ENCODE results near the gene MMP3. TPM values are rescaled to one million over a fixed set of nuclear protein-coding genes. Genes with fewer than 3 reads are reported as not detected.

The MMP3 gene
- total RNA-seq, 1 donor from 2014 or later, result not detected

- Histone ChIP-seq H3K36me3 (no peaks in the 10 kb centered on the region), H3K9me3 (no peaks in the 10 kb centered on the region), H3K27ac (no peak overlapping the region), H3K27me3 (ENCODE audit: low read depth) (no peaks in the 10 kb centered on the region), H3K4me1 (no peaks in the 10 kb centered on the region), H3K4me3 (no peak overlapping the region)
- intact Hi-C loops (cut with DNase I), result no loop called here
- ATAC-seq, result no peak
- DNase-seq, result no peak
- no peak for TF ChIP-seq CTCF (IDR thresholded peaks at IDR 0.05)
Observed at GRCh38 chr11:102792604-102793003, 50.8 kb downstream of the MMP3 start.

GRCh38 chr11:102791271-102792036, 52.0 kb downstream of the MMP3 start:
- no peak overlapping the region for H3K27ac ChIP-seq
- intact Hi-C loops (cut with DNase I), result no loop called here
- TF ChIP-seq CTCF (IDR thresholded peaks at IDR 0.05), result no peak

GRCh38 chr11:102788334-102788995, 54.9 kb downstream of the MMP3 start:
- intact Hi-C loops (cut with DNase I), result no loop called here
- H3K4me1 ChIP-seq, result no peaks in the 10 kb centered on the region
- no peaks in the 10 kb centered on the region for H3K36me3 ChIP-seq
- no peak for DNase-seq
- no peak for ATAC-seq
- H3K27ac ChIP-seq, result no peak overlapping the region
- H3K4me3 ChIP-seq, result no peak overlapping the region
- no peak for TF ChIP-seq CTCF (IDR thresholded peaks at IDR 0.05)
- no peaks in the 10 kb centered on the region for H3K9me3 ChIP-seq
- no peaks in the 10 kb centered on the region for H3K27me3 ChIP-seq (ENCODE audit: low read depth)

More at GRCh38 chr11:102791271-102792036, 52.0 kb downstream of the MMP3 start:
- Histone ChIP-seq H3K9me3 (no peaks in the 10 kb centered on the region), H3K36me3 (no peaks in the 10 kb centered on the region), H3K4me3 (no peak overlapping the region), H3K27me3 (ENCODE audit: low read depth) (no peaks in the 10 kb centered on the region), H3K4me1 (no peaks in the 10 kb centered on the region)
- ATAC-seq (no peak), DNase-seq (no peak)

Other genes starting within 250 kb of the MMP3 start
- gene MMP20, start 218.3 kb downstream of the MMP3 start, total RNA-seq, result not detected
- gene MMP27, start 137.8 kb downstream of the MMP3 start, total RNA-seq, result not detected
- 0.44 TPM for gene MMP8, start 118.7 kb downstream of the MMP3 start, total RNA-seq
- not detected for gene MMP10, start 63.0 kb downstream of the MMP3 start, total RNA-seq
- gene MMP1, start 45.4 kb downstream of the MMP3 start, total RNA-seq, result 0.97 TPM
- 0.27 TPM for gene MMP12, start 31.4 kb upstream of the MMP3 start, total RNA-seq
- not detected for gene MMP13, start 112.1 kb upstream of the MMP3 start, total RNA-seq
- gene DCUN1D5, start 248.6 kb upstream of the MMP3 start, total RNA-seq, result 18.1 TPM